Hepatocyte (in vitro differentiated cells): ENCODE results near the gene MCF2.

Source experiments
- EZH2 ChIP-seq: fragments of 200-600 bp; sonication (generic); IDR thresholded peaks from 2 replicates; pipeline ENCODE4 v1.6.1; 2016; ENCODE audit warnings: antibody characterized with exemption, mild to moderate bottlenecking, borderline replicate concordance
- EZH2phosphoT487 ChIP-seq: fragments of 200-600 bp; sonication (generic); IDR thresholded peaks from one replicate; pipeline ENCODE4 v1.6.1; 2018; ENCODE audit warnings: antibody characterized with exemption, mild to moderate bottlenecking, low read depth, moderate library complexity; ENCODE audit not compliant: unreplicated experiment, severe bottlenecking
- TF ChIP-seq, protein P1 (sequence below): fragments of 200-600 bp; sonication (generic); IDR thresholded peaks from 2 replicates; pipeline ENCODE4 v1.5.1; 2016; ENCODE audit warnings: antibody characterized with exemption, mild to moderate bottlenecking; ENCODE audit not compliant: poor library complexity

DNA sequence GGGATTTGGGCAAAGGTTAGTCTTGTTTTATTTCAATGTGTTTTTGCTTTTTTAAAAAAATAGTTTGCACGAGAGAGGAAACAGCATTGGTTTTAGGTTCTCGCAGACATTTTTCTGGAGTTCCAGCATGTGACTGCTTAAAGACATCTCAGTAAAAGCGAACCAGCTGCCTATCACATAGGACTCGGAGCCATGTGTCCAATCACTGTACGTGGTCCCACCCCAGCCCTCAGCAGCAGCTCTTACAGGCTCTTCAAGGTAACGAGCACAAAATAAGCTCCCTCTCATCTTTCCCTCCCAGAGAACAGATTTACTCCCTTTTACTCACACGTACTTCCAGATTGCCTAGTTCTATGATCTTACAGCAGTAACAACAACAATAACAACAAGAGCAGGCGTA, 68.7 kb downstream of the MCF2 start:
- TF ChIP-seq, protein P1, sequence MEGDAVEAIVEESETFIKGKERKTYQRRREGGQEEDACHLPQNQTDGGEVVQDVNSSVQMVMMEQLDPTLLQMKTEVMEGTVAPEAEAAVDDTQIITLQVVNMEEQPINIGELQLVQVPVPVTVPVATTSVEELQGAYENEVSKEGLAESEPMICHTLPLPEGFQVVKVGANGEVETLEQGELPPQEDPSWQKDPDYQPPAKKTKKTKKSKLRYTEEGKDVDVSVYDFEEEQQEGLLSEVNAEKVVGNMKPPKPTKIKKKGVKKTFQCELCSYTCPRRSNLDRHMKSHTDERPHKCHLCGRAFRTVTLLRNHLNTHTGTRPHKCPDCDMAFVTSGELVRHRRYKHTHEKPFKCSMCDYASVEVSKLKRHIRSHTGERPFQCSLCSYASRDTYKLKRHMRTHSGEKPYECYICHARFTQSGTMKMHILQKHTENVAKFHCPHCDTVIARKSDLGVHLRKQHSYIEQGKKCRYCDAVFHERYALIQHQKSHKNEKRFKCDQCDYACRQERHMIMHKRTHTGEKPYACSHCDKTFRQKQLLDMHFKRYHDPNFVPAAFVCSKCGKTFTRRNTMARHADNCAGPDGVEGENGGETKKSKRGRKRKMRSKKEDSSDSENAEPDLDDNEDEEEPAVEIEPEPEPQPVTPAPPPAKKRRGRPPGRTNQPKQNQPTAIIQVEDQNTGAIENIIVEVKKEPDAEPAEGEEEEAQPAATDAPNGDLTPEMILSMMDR, result no peak
- no peak for TF ChIP-seq EZH2phosphoT487
- TF ChIP-seq EZH2, result no peak
